Calu3 (cell line): Measurements from ENCODE around the gene RBPJ. TPM values are rescaled to one million over a fixed set of nuclear protein-coding genes. Genes with fewer than 3 reads are reported as not detected.

Experiments used
- BruUV-seq: library from RNA; stranded (reverse); fragments of 400-500 nt; replicated peaks from 2 replicates; lab custom pipeline; 2021; lab: Mats Ljungman, UMichigan
- CTCF ChIA-PET: fragments of 300-600 bp; sonication (Branson Sonifier 250); formaldehyde crosslinking; loops from one replicate; lab custom pipeline; 2022; ENCODE audit warnings: antibody characterized with exemption; lab: Charles Lee
- DNase-seq: peaks from one replicate; pipeline ENCODE4 v3.0.0; 2022
- H3K27ac Mint-ChIP-seq: one replicate; pipeline ENCODE4 v1.8.0; 2022; ENCODE audit warnings: mixed read lengths; ENCODE audit not compliant: unreplicated experiment
- H3K27me3 Mint-ChIP-seq: one replicate; pipeline ENCODE4 v1.8.0; 2022; ENCODE audit warnings: mixed read lengths; ENCODE audit not compliant: unreplicated experiment
- H3K36me3 Mint-ChIP-seq: one replicate; pipeline ENCODE4 v1.8.0; 2022; ENCODE audit warnings: mild to moderate bottlenecking, moderate library complexity, mixed read lengths; ENCODE audit not compliant: insufficient read depth, unreplicated experiment
- H3K4me1 Mint-ChIP-seq: one replicate; pipeline ENCODE4 v1.8.0; 2022; ENCODE audit warnings: mild to moderate bottlenecking, low read depth, mixed read lengths; ENCODE audit not compliant: unreplicated experiment
- H3K4me3 Mint-ChIP-seq: one replicate; pipeline ENCODE4 v1.8.0; 2022; ENCODE audit warnings: mild to moderate bottlenecking, low read depth, moderate library complexity, mixed read lengths; ENCODE audit not compliant: unreplicated experiment
- H3K9me3 Mint-ChIP-seq: one replicate; pipeline ENCODE4 v1.8.0; 2022; ENCODE audit warnings: low read depth, mixed read lengths; ENCODE audit not compliant: unreplicated experiment
- intact Hi-C: fragments of 100-400 bp; cut with micrococcal nuclease; formaldehyde crosslinking; loops from one replicate; pipeline ENCODE4 v1.10.0; 2022; ENCODE audit not compliant: unreplicated experiment
- total RNA-seq: library from RNA; stranded (reverse); gene quantifications from 2 replicates; pipeline ENCODE4 v1.2.3, GENCODE V29; 2022
- TF ChIP-seq, protein P1 (sequence below): fragments of 200-600 bp; IDR thresholded peaks from one replicate; pipeline ENCODE4 v1.8.0; 2022; ENCODE audit warnings: antibody characterized with exemption; ENCODE audit not compliant: unreplicated experiment

RBPJ gene
- total RNA-seq, 1 experiment from 2014 or later = 56.3 TPM

DNA sequence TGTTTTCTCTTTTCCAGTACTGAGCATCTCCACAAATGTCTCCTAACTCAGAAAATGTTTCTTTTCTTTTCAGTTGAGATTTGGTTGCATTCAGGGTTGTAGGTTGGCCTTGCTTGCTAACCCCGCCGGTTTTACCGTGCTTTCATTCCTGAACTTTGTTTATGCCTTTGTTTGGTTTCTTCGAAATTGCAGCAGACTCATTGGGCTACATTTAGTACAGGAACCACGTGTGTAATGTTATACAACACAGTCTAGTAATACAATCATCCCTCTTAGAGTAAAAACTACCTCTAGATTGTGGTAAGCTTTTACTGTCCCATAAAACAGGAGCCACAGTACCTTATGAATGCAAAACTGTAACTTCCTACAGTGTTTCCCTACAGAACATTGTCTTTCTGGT is 111.6 kb downstream of the RBPJ start:
- DNase-seq = no peak
- Mint-ChIP-seq H3K27me3 (no peaks in the 10 kb centered on the region), H3K4me1 (no peaks in the 10 kb centered on the region), H3K36me3 (peaks cover 27% of the 10 kb centered on the region), H3K27ac (no peak overlapping the region), H3K9me3 (no peaks in the 10 kb centered on the region), H3K4me3 (no peak overlapping the region)
- intact Hi-C loops = no loop called here
- no TSS peak for BruUV-seq
- TF ChIP-seq, protein P1, sequence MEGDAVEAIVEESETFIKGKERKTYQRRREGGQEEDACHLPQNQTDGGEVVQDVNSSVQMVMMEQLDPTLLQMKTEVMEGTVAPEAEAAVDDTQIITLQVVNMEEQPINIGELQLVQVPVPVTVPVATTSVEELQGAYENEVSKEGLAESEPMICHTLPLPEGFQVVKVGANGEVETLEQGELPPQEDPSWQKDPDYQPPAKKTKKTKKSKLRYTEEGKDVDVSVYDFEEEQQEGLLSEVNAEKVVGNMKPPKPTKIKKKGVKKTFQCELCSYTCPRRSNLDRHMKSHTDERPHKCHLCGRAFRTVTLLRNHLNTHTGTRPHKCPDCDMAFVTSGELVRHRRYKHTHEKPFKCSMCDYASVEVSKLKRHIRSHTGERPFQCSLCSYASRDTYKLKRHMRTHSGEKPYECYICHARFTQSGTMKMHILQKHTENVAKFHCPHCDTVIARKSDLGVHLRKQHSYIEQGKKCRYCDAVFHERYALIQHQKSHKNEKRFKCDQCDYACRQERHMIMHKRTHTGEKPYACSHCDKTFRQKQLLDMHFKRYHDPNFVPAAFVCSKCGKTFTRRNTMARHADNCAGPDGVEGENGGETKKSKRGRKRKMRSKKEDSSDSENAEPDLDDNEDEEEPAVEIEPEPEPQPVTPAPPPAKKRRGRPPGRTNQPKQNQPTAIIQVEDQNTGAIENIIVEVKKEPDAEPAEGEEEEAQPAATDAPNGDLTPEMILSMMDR = no peak
- CTCF ChIA-PET = no interaction called here

DNA sequence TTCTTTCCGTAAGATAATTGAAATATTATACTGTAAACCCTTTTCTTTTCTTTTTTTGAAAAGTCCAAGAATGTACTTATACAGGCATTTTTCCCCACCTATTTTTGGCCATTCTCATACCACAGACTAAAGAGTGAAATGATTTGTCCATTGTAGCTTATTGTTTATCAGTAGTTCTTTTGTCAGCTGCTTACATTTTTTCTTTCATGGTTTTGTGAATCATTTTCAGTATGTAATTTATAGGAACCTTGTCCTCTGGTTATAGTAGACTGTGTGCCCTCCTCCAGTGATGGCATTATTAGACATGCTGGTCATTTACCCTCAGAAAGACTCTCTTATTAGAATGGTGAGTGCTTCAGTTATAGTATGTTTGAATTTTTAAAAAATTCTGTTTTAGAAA is 112.7 kb downstream of the RBPJ start:
- CTCF ChIA-PET = interaction anchor here (0.6 kb wide), 1 partner anchor 573 kb away, joined by 4 read pairs; no protein-coding TSS in a partner anchor
- intact Hi-C loops = no loop called here
- BruUV-seq = no TSS peak
- peaks cover 27% of the 10 kb centered on the region for H3K36me3 Mint-ChIP-seq
- H3K9me3 Mint-ChIP-seq = no peaks in the 10 kb centered on the region
- H3K27me3 Mint-ChIP-seq = no peaks in the 10 kb centered on the region
- H3K4me1 Mint-ChIP-seq = no peaks in the 10 kb centered on the region
- H3K4me3 Mint-ChIP-seq = no peak overlapping the region
- no peak overlapping the region for H3K27ac Mint-ChIP-seq
- TF ChIP-seq, protein P1 = no peak
- no peak for DNase-seq

DNA sequence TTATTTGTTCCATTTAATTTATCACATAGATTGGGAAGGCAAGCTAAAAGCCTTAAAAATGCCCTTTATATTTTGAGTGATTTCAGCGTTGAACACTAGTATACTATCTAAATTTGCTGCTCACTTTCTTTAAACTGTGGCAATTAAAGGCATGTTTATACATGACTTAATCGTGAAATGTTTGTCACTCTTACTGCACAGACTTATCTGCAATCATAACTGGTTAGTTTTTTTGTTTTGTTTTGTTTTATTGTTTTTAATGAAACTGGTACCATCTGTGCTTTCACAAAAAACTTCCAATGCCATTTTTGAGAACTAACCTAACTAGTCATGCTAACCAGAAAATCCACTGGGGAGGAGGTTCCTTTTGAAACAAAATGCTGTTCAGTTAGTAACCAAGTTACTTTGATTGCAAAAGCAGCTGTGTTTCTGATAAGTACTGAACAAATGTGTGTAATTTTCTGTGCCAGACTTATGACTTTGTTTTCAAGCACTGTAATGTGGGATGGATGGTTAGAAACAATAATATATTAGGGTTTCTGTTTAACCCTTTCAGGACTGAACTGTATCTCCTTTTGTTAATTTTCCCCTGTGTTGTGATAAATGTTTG is 113.3 kb downstream of the RBPJ start:
- H3K4me1 Mint-ChIP-seq = no peaks in the 10 kb centered on the region
- H3K36me3 Mint-ChIP-seq = peaks cover 27% of the 10 kb centered on the region
- H3K27me3 Mint-ChIP-seq = no peaks in the 10 kb centered on the region
- H3K9me3 Mint-ChIP-seq = no peaks in the 10 kb centered on the region
- DNase-seq = no peak
- H3K27ac Mint-ChIP-seq = no peak overlapping the region
- TF ChIP-seq, protein P1 = no peak
- no TSS peak for BruUV-seq
- H3K4me3 Mint-ChIP-seq = no peak overlapping the region
- CTCF ChIA-PET = no interaction called here
- intact Hi-C loops = no loop called here

DNA sequence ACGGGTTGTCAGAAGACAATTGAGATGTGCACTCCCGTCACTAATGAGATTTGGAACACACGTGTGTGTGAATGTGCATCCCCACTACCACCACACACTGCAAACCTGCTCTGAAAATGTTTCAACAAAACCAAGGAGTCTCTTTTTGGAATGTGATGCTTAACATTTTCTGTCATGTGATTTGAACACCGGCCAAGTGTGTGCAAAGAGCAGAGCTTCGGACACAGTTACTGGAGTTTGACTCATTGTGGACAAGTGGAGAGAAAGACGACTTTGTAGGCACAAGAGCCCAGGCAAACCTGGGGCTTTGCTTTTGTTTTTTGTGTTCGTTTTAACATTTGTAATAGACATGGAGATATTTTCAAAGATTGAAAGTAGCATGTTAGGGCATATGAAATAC is 120.3 kb downstream of the RBPJ start:
- no TSS peak for BruUV-seq
- no peak overlapping the region for H3K27ac Mint-ChIP-seq
- intact Hi-C loops = no loop called here
- no peaks in the 10 kb centered on the region for H3K4me1 Mint-ChIP-seq
- TF ChIP-seq, protein P1 = no peak
- no peaks in the 10 kb centered on the region for H3K27me3 Mint-ChIP-seq
- no peak overlapping the region for H3K4me3 Mint-ChIP-seq
- no peak for DNase-seq
- CTCF ChIA-PET = no interaction called here
- peaks cover 7% of the 10 kb centered on the region for H3K36me3 Mint-ChIP-seq
- H3K9me3 Mint-ChIP-seq = peaks cover 3% of the 10 kb centered on the region
